NB4 (cell line): Measurements from ENCODE around the gene SYNM.
"Not testable (repeated sequence)": the region's sequence is repeated elsewhere in the genome, so short reads cannot be mapped to it uniquely, and the experiment has no call there.

Experiments
- DNase-seq: peaks from one replicate; pipeline ENCODE4 v3.0.0; 2010; ENCODE audit warnings: low read depth
- H3K4me3 ChIP-seq: one replicate; pipeline ENCODE4 v1.5.1; 2011; ENCODE audit warnings: mild to moderate bottlenecking, low read depth, low read length, moderate library complexity
- MAX ChIP-seq: IDR thresholded peaks from 2 replicates; pipeline ENCODE4 v1.6.1; 2011; ENCODE audit warnings: low read depth, low read length
- MYC ChIP-seq: IDR thresholded peaks from 2 replicates; pipeline ENCODE4 v1.6.1; 2011; ENCODE audit warnings: low read depth, low read length
- POLR2A ChIP-seq: IDR thresholded peaks from 2 replicates; pipeline ENCODE4 v1.6.1; 2011; ENCODE audit warnings: mild to moderate bottlenecking; ENCODE audit not compliant: insufficient read length; ENCODE audit errors: extremely low read depth
- TF ChIP-seq, protein P1 (sequence below): IDR thresholded peaks from one replicate; pipeline ENCODE4 v1.5.1; 2012; ENCODE audit warnings: low read depth, low read length

The SYNM gene

GRCh38 chr15:99059010-99059981, 45.6 kb upstream of the SYNM start:
- H3K4me3 ChIP-seq: peak overlapping the region; percentile 48
- DNase-seq: peak; percentile 71
- TF ChIP-seq MAX: no peak
- peak; percentile 34; the same call in 1 of the 2 replicates for TF ChIP-seq MYC
- TF ChIP-seq, protein P1, sequence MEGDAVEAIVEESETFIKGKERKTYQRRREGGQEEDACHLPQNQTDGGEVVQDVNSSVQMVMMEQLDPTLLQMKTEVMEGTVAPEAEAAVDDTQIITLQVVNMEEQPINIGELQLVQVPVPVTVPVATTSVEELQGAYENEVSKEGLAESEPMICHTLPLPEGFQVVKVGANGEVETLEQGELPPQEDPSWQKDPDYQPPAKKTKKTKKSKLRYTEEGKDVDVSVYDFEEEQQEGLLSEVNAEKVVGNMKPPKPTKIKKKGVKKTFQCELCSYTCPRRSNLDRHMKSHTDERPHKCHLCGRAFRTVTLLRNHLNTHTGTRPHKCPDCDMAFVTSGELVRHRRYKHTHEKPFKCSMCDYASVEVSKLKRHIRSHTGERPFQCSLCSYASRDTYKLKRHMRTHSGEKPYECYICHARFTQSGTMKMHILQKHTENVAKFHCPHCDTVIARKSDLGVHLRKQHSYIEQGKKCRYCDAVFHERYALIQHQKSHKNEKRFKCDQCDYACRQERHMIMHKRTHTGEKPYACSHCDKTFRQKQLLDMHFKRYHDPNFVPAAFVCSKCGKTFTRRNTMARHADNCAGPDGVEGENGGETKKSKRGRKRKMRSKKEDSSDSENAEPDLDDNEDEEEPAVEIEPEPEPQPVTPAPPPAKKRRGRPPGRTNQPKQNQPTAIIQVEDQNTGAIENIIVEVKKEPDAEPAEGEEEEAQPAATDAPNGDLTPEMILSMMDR: peak; percentile 57
- TF ChIP-seq POLR2A: no peak

DNA sequence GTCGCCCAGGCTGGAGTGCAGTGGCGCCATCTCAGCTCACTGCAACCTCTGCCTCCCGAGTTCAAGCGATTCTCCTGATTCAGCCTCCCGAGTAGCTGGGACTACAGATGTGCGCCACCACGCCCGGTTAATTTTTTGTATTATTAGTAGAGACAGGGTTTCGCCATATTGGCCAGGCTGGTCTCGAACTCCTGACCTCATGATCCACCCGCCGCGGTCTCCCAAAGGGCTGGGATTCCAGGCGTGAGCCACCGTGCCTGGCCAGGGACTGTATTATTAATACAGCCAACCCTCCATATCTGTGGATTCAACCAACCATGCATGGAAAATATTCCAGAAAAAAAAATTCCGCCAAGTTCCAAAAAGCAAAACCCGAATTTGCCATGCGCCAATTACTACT, 44.7 kb upstream of the SYNM start:
- not testable (repeated sequence) for DNase-seq

GRCh38 chr15:99062226-99062625, 42.7 kb upstream of the SYNM start:
- DNase-seq: no peak
- TF ChIP-seq MYC: no peak
- TF ChIP-seq, protein P1: no peak
- no peak for TF ChIP-seq POLR2A
- no peak overlapping the region for H3K4me3 ChIP-seq

More for the DNA sequence above, 44.7 kb upstream of the SYNM start:
- H3K4me3 ChIP-seq: not testable (repeated sequence)

GRCh38 chr15:99068186-99068585, 36.7 kb upstream of the SYNM start:
- TF ChIP-seq MAX (no peak), POLR2A (no peak), MYC (no peak)
- TF ChIP-seq, protein P1: no peak
- no peak for DNase-seq
- H3K4me3 ChIP-seq: no peak overlapping the region

DNA sequence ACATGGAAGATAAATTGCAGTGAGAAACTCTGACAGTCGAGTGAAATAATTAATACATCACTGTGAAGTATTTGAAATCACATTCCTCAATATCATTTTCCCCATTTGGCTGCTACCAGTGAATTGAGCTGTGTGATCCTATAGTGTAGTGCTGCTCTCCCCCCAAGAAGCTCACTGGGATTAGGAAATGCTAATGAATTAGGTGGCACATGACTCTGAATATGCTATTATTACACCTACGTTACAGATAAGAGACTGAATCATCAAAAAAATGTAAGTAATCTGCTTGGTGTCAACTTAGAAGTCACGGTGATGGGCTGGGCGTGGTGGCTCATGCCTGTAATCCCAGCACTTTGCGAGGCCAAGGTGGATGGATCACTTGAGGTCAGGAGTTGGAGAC, 34.7 kb upstream of the SYNM start:
- no peak overlapping the region for H3K4me3 ChIP-seq
- TF ChIP-seq, protein P1: no peak
- no peak for TF ChIP-seq MYC
- TF ChIP-seq POLR2A: no peak
- no peak for TF ChIP-seq MAX
- no peak for DNase-seq

GRCh38 chr15:99071091-99071680, 33.7 kb upstream of the SYNM start:
- no peak for TF ChIP-seq MYC
- TF ChIP-seq, protein P1: no peak
- TF ChIP-seq MAX: no peak
- TF ChIP-seq POLR2A: no peak
- no peak overlapping the region for H3K4me3 ChIP-seq
- no peak for DNase-seq
